Measurements from ENCODE around the gene REEP5. TPM values are rescaled to one million over a fixed set of nuclear protein-coding genes. Genes with fewer than 3 reads are reported as not detected.

Gene REEP5
- total and polyA plus RNA-seq, 9 of the 15 experiments (the other 6 are each of a cell fraction or from before 2014, with no cell fraction given), result 14.7 to 102 (median 36.0) TPM

DNA sequence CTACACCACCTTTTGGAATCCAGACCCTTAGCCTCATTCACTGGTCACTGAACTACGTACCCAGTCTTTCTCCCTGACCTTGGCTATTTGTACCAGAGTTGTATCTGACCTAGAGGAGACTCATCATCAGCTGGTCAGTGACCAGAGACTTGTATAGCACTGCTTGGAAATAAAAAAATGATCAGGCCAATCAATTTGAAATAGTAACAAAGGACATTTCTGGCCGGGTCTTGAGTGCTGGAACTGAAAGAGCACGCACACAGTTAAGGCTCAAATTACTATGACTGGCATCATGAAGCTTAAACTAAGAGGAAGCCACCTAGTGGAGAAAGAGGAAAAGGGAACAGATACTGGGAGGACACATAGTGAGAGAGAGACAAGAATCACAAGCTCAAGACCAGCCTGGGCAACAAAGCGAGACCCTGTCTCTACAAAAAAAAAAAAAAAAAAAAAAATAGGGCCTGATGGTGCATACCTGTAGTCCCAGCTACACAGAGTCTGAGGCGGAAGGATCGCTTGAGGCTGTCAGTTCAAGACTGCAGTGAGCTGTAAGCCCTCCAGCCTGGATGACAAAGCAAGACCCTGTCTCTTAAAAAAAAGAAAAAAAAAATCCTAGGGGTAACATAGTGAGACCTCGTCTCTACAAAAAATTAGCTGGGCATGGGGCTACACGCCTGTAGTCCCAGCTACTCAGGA, 73.8 kb downstream of the REEP5 start (continued):
- TF ChIP-seq FOXK2 (conservative IDR thresholded peaks at IDR 0.05 in 1 of 2, IDR thresholded peaks at IDR 0.05 in 1 of 2; ENCODE audit: low read depth in 2 of 2), result no peak
- TF ChIP-seq, protein P1, sequence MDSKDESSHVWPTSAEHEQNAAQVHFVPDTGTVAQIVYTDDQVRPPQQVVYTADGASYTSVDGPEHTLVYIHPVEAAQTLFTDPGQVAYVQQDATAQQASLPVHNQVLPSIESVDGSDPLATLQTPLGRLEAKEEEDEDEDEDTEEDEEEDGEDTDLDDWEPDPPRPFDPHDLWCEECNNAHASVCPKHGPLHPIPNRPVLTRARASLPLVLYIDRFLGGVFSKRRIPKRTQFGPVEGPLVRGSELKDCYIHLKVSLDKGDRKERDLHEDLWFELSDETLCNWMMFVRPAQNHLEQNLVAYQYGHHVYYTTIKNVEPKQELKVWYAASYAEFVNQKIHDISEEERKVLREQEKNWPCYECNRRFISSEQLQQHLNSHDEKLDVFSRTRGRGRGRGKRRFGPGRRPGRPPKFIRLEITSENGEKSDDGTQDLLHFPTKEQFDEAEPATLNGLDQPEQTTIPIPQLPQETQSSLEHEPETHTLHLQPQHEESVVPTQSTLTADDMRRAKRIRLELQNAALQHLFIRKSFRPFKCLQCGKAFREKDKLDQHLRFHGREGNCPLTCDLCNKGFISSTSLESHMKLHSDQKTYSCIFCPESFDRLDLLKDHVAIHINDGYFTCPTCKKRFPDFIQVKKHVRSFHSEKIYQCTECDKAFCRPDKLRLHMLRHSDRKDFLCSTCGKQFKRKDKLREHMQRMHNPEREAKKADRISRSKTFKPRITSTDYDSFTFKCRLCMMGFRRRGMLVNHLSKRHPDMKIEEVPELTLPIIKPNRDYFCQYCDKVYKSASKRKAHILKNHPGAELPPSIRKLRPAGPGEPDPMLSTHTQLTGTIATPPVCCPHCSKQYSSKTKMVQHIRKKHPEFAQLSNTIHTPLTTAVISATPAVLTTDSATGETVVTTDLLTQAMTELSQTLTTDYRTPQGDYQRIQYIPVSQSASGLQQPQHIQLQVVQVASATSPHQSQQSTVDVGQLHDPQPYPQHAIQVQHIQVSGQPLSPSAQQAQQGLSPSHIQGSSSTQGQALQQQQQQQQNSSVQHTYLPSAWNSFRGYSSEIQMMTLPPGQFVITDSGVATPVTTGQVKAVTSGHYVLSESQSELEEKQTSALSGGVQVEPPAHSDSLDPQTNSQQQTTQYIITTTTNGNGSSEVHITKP (IDR thresholded peaks at IDR 0.05; ENCODE audit: partially characterized antibody), result peak; percentile 15
- no peak for TF ChIP-seq NR2C1 (IDR thresholded peaks at IDR 0.05)
- TF ChIP-seq NR2C1 (tag; IDR thresholded peaks at IDR 0.05), result no peak
- TF ChIP-seq FOS (IDR thresholded peaks at IDR 0.05; ENCODE audit: extremely low read depth, insufficient read length), result no peak

DNA sequence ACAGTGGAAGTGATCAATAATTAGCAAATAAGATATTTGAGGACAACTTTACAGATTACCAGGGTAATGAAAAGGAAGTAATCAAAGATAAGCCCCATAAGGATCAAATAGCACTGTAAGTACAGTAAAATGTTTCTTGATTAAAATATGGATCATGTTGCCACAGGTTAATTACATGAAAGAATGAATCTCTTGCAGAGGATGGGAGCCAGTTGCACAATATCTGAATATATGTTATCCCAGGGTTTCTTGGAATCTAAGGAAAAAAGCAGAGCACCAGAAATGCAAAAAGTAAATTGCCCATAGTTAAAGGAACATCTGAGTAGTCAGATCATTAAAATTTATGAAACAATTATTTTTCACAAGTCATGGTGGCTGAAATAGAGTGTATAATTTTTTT, 74.7 kb downstream of the REEP5 start:
- Histone ChIP-seq H3K4me3 (no peak overlapping the region), H3K36me3 (ENCODE audit: control insufficient read depth, insufficient read depth, low read length) (no peaks in the 10 kb centered on the region), H3K9me3 (replicated peaks; ENCODE audit: control insufficient read depth, insufficient read depth, low read depth, low read length) (0 out of 2 replicates have a peak, but pooled peaks cover 1% of the 10 kb centered on the region), H3K79me2 (ENCODE audit: control insufficient read depth, insufficient read depth, low read length) (no peaks in the 10 kb centered on the region), H3K4me1 (replicated peaks in 1 of 2; ENCODE audit: control insufficient read depth in 2 of 2, insufficient read depth in 2 of 2, low read length in 2 of 2) (peaks cover 0 to 4% of the 10 kb centered on the region in 2 experiments; a peak in 1 of 5 replicates), H3K9me1 (ENCODE audit: control insufficient read depth, insufficient read depth, low read length) (no peaks in the 10 kb centered on the region), H3K9ac (ENCODE audit: insufficient read depth in 1 of 2, low read depth in 2 of 2, low read length in 2 of 2) (no peak overlapping the region), H2AFZ (ENCODE audit: low read depth, low read length) (0 out of 2 replicates have a peak overlapping the region, but pooled peaks have one; percentile 10), H4K20me1 (replicated peaks; ENCODE audit: control insufficient read depth, insufficient read depth, low read length) (no peaks in the 10 kb centered on the region), H3K27me3 (ENCODE audit: control insufficient read depth in 2 of 2, insufficient read depth in 2 of 2, low read length in 2 of 2) (no peaks in the 10 kb centered on the region), H3K4me2 (ENCODE audit: insufficient read depth, low read length) (no peak overlapping the region), H3K27ac (ENCODE audit: extremely low read depth, low read depth, low read length) (no peak overlapping the region)
- TF ChIP-seq CEBPB (tag; IDR thresholded peaks at IDR 0.05) (peak; percentile 59; the same call in 1 of the 2 replicates), KLF16 (IDR thresholded peaks at IDR 0.05) (no peak), YBX1 (IDR thresholded peaks at IDR 0.05) (no peak), CEBPG (CRISPR knock-in tag; IDR thresholded peaks at IDR 0.05) (no peak), CEBPG (tag; conservative IDR thresholded peaks at IDR 0.05 in 1 of 2, IDR thresholded peaks at IDR 0.05 in 1 of 2) (peak; percentile 29 to 40; a peak in 1 of 4 replicates)
- DNase-seq (ENCODE audit: extremely low read depth in 1 of 4, low spot score in 3 of 4) (no peak), FAIRE-seq (peak; percentile 59), ATAC-seq (no peak)
- in situ Hi-C loops (cut with MboI), result no loop called here
- POLR2A ChIA-PET, result no interaction called here
- CTCF ChIA-PET (ENCODE audit: low intra/inter-chr PET ratio), result no interaction called here
- BruUV-seq (replicated peaks), result no TSS peak
- intact Hi-C loops (cut with micrococcal nuclease), result loop anchor here (5.0 kb wide), 2 partner anchors 90 to 295 kb away; no protein-coding TSS in a partner anchor
